Measurements from ENCODE around the gene ITLN1.
"Not testable (repeated sequence)": the region's sequence is repeated elsewhere in the genome, so short reads cannot be mapped to it uniquely, and the experiment has no call there.

ITLN1 gene

GRCh38 chr1:160904783-160905616 lies 20.0 kb upstream of the ITLN1 start:
- in situ Hi-C loops (cut with HindIII; ENCODE audit: low pct_ligation_motif_present, low sequenced_read_pairs): no loop called here
- no peak overlapping the region for H3K4me3 ChIP-seq (ENCODE audit: low read depth, low read length)
- no peaks in the 10 kb centered on the region for H3K27me3 ChIP-seq (replicated peaks)
- no peak for TF ChIP-seq CTCF (IDR thresholded peaks at IDR 0.05; ENCODE audit: low read depth, low read length, missing control alignments)
- DNase-seq: no peak
- no peaks in the 10 kb centered on the region for H3K36me3 ChIP-seq (replicated peaks)
- no peak overlapping the region for H3K27ac ChIP-seq

GRCh38 chr1:160902251-160902650 lies 17.3 kb upstream of the ITLN1 start:
- DNase-seq; H3K27ac ChIP-seq; in situ Hi-C loops (cut with HindIII; ENCODE audit: low pct_ligation_motif_present, low sequenced_read_pairs); H3K4me3 ChIP-seq (ENCODE audit: low read depth, low read length); H3K36me3 ChIP-seq (replicated peaks); H3K27me3 ChIP-seq (replicated peaks): not testable (repeated sequence)

- H3K4me3 ChIP-seq (ENCODE audit: low read depth, low read length): no peak overlapping the region
These were observed 16.8 kb upstream of the ITLN1 start for GRCh38 chr1:160901768-160902167.

GRCh38 chr1:160900683-160901082 lies 15.7 kb upstream of the ITLN1 start:
- H3K27ac ChIP-seq; DNase-seq; H3K4me3 ChIP-seq (ENCODE audit: low read depth, low read length); H3K27me3 ChIP-seq (replicated peaks); H3K36me3 ChIP-seq (replicated peaks); in situ Hi-C loops (cut with HindIII; ENCODE audit: low pct_ligation_motif_present, low sequenced_read_pairs): not testable (repeated sequence)

More at GRCh38 chr1:160901768-160902167, 16.8 kb upstream of the ITLN1 start:
- TF ChIP-seq CTCF (IDR thresholded peaks at IDR 0.05; ENCODE audit: low read depth, low read length, missing control alignments): no peak
- no peaks in the 10 kb centered on the region for H3K36me3 ChIP-seq (replicated peaks)
- no peak for DNase-seq
- no peaks in the 10 kb centered on the region for H3K27me3 ChIP-seq (replicated peaks)
- in situ Hi-C loops (cut with HindIII; ENCODE audit: low pct_ligation_motif_present, low sequenced_read_pairs): no loop called here
- no peak overlapping the region for H3K27ac ChIP-seq

GRCh38 chr1:160894368-160895135 lies 9.6 kb upstream of the ITLN1 start:
- DNase-seq; in situ Hi-C loops (cut with HindIII; ENCODE audit: low pct_ligation_motif_present, low sequenced_read_pairs); H3K36me3 ChIP-seq (replicated peaks); H3K4me3 ChIP-seq (ENCODE audit: low read depth, low read length); H3K27me3 ChIP-seq (replicated peaks); H3K27ac ChIP-seq: not testable (repeated sequence)

GRCh38 chr1:160891474-160891873 lies 6.5 kb upstream of the ITLN1 start:
- no peak overlapping the region for H3K27ac ChIP-seq
- no peak overlapping the region for H3K4me3 ChIP-seq (ENCODE audit: low read depth, low read length)
- H3K36me3 ChIP-seq (replicated peaks): no peaks in the 10 kb centered on the region
- H3K27me3 ChIP-seq (replicated peaks): no peaks in the 10 kb centered on the region
- in situ Hi-C loops (cut with HindIII; ENCODE audit: low pct_ligation_motif_present, low sequenced_read_pairs): no loop called here
- no peak for DNase-seq
- no peak for TF ChIP-seq CTCF (IDR thresholded peaks at IDR 0.05; ENCODE audit: low read depth, low read length, missing control alignments)

GRCh38 chr1:160888926-160889325 lies 3.9 kb upstream of the ITLN1 start:
- H3K27ac ChIP-seq: no peak overlapping the region
- DNase-seq: no peak
- no peak overlapping the region for H3K4me3 ChIP-seq (ENCODE audit: low read depth, low read length)
- no peak for TF ChIP-seq CTCF (IDR thresholded peaks at IDR 0.05; ENCODE audit: low read depth, low read length, missing control alignments)
- in situ Hi-C loops (cut with HindIII; ENCODE audit: low pct_ligation_motif_present, low sequenced_read_pairs): no loop called here
- no peaks in the 10 kb centered on the region for H3K36me3 ChIP-seq (replicated peaks)
- no peaks in the 10 kb centered on the region for H3K27me3 ChIP-seq (replicated peaks)

Data from brain microvascular endothelial cell (primary cell).